Right lobe of liver (tissue), 6 donors: Measurements from ENCODE around the gene HECTD1. TPM values are rescaled to one million over a fixed set of nuclear protein-coding genes. Genes with fewer than 3 reads are reported as not detected.
"Not testable (repeated sequence)": the region's sequence is repeated elsewhere in the genome, so short reads cannot be mapped to it uniquely, and the experiment has no call there.

Experiments used
- ATAC-seq, 4 donors: fragments of 200-7000 bp; cut with Tn5 transposase; one replicate each; pipeline ENCODE4 v1.9.1; 2020; ENCODE audit warnings: mild to moderate bottlenecking in 4 of 4, moderate library complexity in 4 of 4
- DNase-seq, 3 donors: peaks; one replicate each; pipeline ENCODE4 v3.0.0-alpha.2; 2020
- H3K27ac ChIP-seq, 3 donors: fragments of 200-600 bp; one replicate each; pipeline ENCODE4 v1.8.0; 2022
- H3K27me3 ChIP-seq, 2 donors: fragments of 200-600 bp; one replicate each; pipeline ENCODE4 v1.8.0; 2022
- H3K36me3 ChIP-seq, 4 donors: fragments of 200-600 bp; sonication (generic) in 1 of 4; one replicate each; pipeline versions ENCODE4 v1.5.1 to v1.8.0; 2017 to 2022; ENCODE audit warnings: control low read depth in 1 of 4
- H3K4me1 ChIP-seq, 4 donors: fragments of 200-600 bp; sonication (generic) in 1 of 4; one replicate each; pipeline versions ENCODE4 v1.5.1 to v1.8.0; 2017 to 2022; ENCODE audit warnings: control low read depth in 1 of 4
- H3K4me3 ChIP-seq, 3 donors: fragments of 200-600 bp; one replicate each; pipeline ENCODE4 v1.8.0; 2022
- H3K9me3 ChIP-seq, 4 donors: fragments of 200-600 bp; sonication (generic) in 1 of 4; one replicate each; pipeline versions ENCODE4 v1.5.1 to v1.8.0; 2017 to 2022; ENCODE audit warnings: control low read depth in 1 of 4
- POLR2A ChIP-seq: fragments of 450-650 bp; IDR thresholded peaks from one replicate; pipeline ENCODE4 v1.6.1; 2017; ENCODE audit warnings: antibody characterized with exemption, mild to moderate bottlenecking
- WGBS: methylation state at CpG from one replicate; pipeline ENCODE4 v1.1.6; 2018; ENCODE audit warnings: low coverage, low lambda C conversion rate; ENCODE audit not compliant: insufficient coverage; ENCODE audit errors: missing lambda C conversion rate; 5-methylcytosine and 5-hydroxymethylcytosine counted together
- intact Hi-C, 2 donors: fragments of 100-400 bp; cut with DNase I; formaldehyde crosslinking; loops; one replicate each; pipeline versions ENCODE4 v1.11.2 to v1.14.1; 2022
- total RNA-seq, 6 experiments: library from RNA; depleted of rRNA in 2 of 6; stranded (reverse); fragments of >200 nt in 2 of 6; fragmentation: NEBNext Ultra II Directional in 3 of 6; extraction: Animal tissue kit (Norgen Biotek cat#: 25700) in 3 of 6; gene quantifications; one replicate each; pipeline versions ENCODE4 v1.1.0 to v1.2.4, GENCODE V29; 2016 to 2023
- TF ChIP-seq, protein P1 (sequence below), 4 donors: fragments of 200-600 bp in 3 of 4; fragments of 450-650 bp in 1 of 4; IDR thresholded peaks; one replicate each; pipeline versions ENCODE4 v1.5.1 to v1.8.0; 2016 to 2022; ENCODE audit warnings: antibody characterized with exemption in 4 of 4, mild to moderate bottlenecking in 2 of 4
- donor health status: DM: no; HTN: yes; CAD: no.
- donor health status: DM: no; HTN: no; CAD: no.
- donor health status: DM: no; HTN: no; CAD: no.
- donor health status: DM: no; HTN: yes; CAD: no.
- donor health status: DM: no; HTN: yes; CAD: no.

HECTD1 gene
- total RNA-seq, 6 experiments from 2014 or later: 77.2 to 167 (median 119) TPM

DNA sequence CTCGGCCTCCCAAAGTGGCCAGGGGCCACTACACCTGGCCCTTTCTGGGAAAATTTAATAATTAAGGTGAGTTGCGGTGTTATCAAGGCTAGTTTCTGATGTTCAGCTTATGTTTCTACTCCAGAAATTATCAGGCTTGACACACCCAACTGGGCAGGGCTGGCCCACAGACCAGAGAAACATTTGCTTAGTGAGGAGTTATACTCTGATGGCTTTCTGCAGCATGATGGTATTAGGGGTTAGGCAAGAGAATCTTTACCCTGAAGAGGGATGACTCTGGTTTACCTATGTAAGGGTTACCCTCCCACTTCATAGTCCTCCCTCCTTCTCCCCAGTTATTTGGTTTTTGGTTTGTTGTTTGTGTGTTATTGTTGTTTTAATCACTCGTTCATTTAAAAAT lies 24.5 kb upstream of the HECTD1 start:
- Histone ChIP-seq H3K36me3 (no peaks in the 10 kb centered on the region), H3K27me3 (no peaks in the 10 kb centered on the region), H3K4me3 (no peak overlapping the region), H3K4me1 (peaks cover 0 to 33% (median 7%) of the 10 kb centered on the region in 4 donors), H3K9me3 (no peaks in the 10 kb centered on the region), H3K27ac (no peak overlapping the region)
- intact Hi-C loops: no loop called here
- 81% methylated on average over 3 of the region's 3 CpGs for WGBS
- ATAC-seq (no peak), DNase-seq (no peak)
- TF ChIP-seq, protein P1, sequence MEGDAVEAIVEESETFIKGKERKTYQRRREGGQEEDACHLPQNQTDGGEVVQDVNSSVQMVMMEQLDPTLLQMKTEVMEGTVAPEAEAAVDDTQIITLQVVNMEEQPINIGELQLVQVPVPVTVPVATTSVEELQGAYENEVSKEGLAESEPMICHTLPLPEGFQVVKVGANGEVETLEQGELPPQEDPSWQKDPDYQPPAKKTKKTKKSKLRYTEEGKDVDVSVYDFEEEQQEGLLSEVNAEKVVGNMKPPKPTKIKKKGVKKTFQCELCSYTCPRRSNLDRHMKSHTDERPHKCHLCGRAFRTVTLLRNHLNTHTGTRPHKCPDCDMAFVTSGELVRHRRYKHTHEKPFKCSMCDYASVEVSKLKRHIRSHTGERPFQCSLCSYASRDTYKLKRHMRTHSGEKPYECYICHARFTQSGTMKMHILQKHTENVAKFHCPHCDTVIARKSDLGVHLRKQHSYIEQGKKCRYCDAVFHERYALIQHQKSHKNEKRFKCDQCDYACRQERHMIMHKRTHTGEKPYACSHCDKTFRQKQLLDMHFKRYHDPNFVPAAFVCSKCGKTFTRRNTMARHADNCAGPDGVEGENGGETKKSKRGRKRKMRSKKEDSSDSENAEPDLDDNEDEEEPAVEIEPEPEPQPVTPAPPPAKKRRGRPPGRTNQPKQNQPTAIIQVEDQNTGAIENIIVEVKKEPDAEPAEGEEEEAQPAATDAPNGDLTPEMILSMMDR (IDR thresholded peaks at IDR 0.05): no peak
- no peak for TF ChIP-seq POLR2A

DNA sequence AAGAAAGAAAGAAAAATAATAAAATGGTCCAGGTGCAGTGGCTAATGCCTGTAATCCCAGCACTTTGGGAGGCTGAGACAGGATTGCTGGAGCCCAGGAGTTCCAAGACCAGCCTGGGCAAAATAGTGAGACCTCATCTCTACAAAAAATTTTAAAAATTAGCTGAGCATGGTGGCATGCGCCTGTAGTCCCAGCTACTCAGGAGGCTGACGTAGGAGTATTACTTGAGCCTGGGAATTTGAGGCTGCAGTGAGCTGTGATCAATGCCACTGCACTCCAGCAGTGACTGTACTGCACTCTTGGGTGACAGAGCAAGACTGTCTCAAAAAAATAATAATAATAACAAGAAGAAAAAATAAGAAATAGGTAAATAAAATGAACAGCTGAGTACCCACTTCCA lies 23.7 kb upstream of the HECTD1 start:
- H3K4me3 ChIP-seq, H3K9me3 ChIP-seq, H3K36me3 ChIP-seq, H3K27me3 ChIP-seq, ATAC-seq, DNase-seq, intact Hi-C loops: not testable (repeated sequence)
- Histone ChIP-seq H3K27ac (peak overlapping the region in 1 of 3 donors; percentile 78), H3K4me1 (peaks cover 0 to 33% (median 7%) of the 10 kb centered on the region in 4 donors)
- WGBS: 86% methylated on average over 2 of the region's 2 CpGs

DNA sequence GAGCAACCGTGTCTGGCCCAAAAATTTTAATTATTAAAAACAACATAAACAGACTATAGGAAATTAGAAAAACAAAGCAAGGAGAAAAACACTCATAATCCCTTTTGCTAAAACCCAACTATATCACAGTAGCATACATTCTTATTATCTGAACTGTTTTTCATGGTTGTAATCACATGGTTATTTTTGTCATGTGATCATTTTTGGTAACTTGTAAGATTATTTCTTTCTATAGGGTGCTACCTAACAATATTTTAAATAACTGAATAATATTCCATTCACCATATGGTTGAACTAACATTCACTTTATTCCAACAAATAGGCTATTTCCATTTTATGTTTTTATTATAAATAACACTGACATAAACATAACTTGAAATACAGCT lies 23.0 kb upstream of the HECTD1 start:
- Histone ChIP-seq H3K9me3 (no peaks in the 10 kb centered on the region), H3K27me3 (no peaks in the 10 kb centered on the region), H3K4me3 (no peak overlapping the region), H3K4me1 (peaks cover 0 to 33% (median 7%) of the 10 kb centered on the region in 4 donors), H3K27ac (peak overlapping the region; percentile 53 to 78 (median 57)), H3K36me3 (no peaks in the 10 kb centered on the region)
- ATAC-seq: no peak
- DNase-seq: no peak
- TF ChIP-seq POLR2A: no peak
- TF ChIP-seq, protein P1 (IDR thresholded peaks at IDR 0.05): no peak
- 37% methylated on average over 1 of the region's 1 CpG for WGBS
- intact Hi-C loops: no loop called here

DNA sequence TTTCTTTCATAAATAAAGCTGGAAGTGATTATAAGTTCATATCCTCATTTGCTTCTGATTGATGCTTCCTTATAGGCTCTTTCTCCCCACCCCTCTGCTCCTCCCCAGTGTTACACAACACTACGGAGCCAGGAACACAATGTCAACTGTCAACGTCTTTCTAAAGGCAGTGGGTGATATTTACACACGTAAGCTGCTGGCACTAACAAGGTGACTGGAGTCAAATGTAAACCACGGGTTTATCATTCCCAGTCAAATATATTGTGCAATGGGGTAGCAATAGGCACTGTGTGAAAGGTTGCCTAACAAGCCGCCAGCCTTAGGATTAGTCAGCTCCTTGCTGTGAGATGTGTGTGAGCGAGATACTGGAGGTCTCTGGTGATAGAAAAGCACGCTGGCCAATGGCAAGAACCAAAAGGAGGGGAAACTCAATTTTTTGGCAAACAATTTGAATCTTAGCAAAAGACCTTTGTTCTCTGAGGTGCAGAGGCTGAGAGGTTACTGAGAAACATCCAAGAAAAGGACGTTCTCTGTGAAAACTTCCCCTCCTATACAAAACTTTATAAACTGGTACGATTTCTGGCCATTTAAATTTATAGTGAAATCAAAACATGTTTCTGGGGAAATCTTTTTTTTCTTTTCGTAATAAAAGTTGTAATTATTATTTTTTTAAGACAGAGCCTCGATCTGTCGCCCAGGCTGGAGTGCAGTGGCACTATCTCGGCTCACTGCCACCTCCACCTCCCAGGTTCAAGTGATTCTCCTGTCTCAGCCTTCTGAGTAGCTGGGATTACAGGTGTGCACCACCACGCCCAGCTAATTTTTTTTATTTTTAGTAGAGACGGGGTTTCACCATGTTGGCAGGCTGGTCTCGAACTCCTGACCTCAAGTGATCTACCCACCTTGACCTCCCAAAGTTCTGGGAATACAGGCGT lies 22.3 kb upstream of the HECTD1 start:
- peak; percentile 55 to 90 (median 76) for DNase-seq
- intact Hi-C loops: no loop called here
- Histone ChIP-seq H3K36me3 (no peaks in the 10 kb centered on the region), H3K27me3 (no peaks in the 10 kb centered on the region), H3K9me3 (no peaks in the 10 kb centered on the region), H3K4me3 (peak overlapping the region in 1 of 3 donors; percentile 5), H3K27ac (peak overlapping the region; percentile 57 to 83 (median 76)), H3K4me1 (peaks cover 0 to 33% (median 7%) of the 10 kb centered on the region in 4 donors)
- peak; percentile 90 to 97 (median 94) for ATAC-seq
- 16% methylated on average over 17 of the region's 17 CpGs for WGBS
- TF ChIP-seq POLR2A: peak; percentile 55
- TF ChIP-seq, protein P1 (IDR thresholded peaks at IDR 0.05): no peak

DNA sequence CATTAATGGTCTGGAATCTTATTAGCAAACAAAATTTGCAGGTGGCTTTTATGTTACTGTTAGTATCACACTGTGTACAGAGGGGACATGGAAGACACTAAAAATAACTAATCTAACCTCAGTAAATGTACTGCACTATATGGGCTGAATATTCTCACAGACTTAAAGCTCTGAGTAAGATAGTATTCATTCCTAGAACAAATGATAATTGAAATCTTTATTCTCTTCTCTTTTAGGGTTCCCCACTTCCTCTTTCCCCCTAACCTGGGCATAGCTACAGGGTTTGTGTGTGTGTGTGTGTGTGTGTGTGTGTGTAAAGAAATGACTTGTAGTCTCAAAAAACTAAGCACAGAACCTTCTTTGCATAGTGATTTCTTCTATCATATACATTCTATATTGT lies 21.4 kb upstream of the HECTD1 start:
- TF ChIP-seq, protein P1 (IDR thresholded peaks at IDR 0.05): no peak
- no peak for TF ChIP-seq POLR2A
- ATAC-seq (peak; percentile 9 to 29 (median 12)), DNase-seq (no peak)
- no peaks in the 10 kb centered on the region for H3K9me3 ChIP-seq
- no peaks in the 10 kb centered on the region for H3K36me3 ChIP-seq
- no peak overlapping the region for H3K4me3 ChIP-seq
- peaks cover 0 to 33% (median 7%) of the 10 kb centered on the region in 4 donors for H3K4me1 ChIP-seq
- H3K27me3 ChIP-seq: no peaks in the 10 kb centered on the region
- intact Hi-C loops: no loop called here
- peak overlapping the region; percentile 57 to 83 (median 76) for H3K27ac ChIP-seq
